ENCODE measurements around the gene FAAP20.

DNA sequence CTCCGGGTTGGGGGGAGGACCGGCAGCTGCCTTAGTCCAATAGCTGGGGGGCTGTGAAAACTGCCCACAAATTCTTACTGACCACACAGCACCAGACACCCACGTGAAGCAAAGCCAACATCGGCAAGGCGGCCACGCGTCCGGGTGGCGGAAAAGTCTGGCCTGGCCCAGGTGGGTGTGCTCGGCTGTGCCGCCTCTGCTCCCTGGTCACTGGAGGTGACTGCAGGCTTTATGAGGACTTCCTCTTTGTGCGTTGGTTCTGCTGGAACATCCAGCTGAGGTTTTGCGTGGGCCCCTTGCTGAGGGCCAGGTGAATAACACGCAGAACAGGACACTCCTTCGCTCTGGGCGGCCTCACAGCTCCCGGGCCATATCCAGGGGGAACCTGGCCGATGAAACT lies 35.4 kb downstream of the FAAP20 start:
- TF ChIP-seq, protein P1, sequence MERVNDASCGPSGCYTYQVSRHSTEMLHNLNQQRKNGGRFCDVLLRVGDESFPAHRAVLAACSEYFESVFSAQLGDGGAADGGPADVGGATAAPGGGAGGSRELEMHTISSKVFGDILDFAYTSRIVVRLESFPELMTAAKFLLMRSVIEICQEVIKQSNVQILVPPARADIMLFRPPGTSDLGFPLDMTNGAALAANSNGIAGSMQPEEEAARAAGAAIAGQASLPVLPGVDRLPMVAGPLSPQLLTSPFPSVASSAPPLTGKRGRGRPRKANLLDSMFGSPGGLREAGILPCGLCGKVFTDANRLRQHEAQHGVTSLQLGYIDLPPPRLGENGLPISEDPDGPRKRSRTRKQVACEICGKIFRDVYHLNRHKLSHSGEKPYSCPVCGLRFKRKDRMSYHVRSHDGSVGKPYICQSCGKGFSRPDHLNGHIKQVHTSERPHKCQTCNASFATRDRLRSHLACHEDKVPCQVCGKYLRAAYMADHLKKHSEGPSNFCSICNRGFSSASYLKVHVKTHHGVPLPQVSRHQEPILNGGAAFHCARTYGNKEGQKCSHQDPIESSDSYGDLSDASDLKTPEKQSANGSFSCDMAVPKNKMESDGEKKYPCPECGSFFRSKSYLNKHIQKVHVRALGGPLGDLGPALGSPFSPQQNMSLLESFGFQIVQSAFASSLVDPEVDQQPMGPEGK (CRISPR knock-in tag; IDR thresholded peaks at IDR 0.05; ENCODE audit: borderline replicate concordance), result no peak
- no peak for TF ChIP-seq TOX (CRISPR knock-in tag; IDR thresholded peaks at IDR 0.05; ENCODE audit: borderline replicate concordance)
- no peak for TF ChIP-seq OSR1 (CRISPR knock-in tag; IDR thresholded peaks at IDR 0.05)
- TF ChIP-seq ARNTL (CRISPR knock-in tag; IDR thresholded peaks at IDR 0.05; ENCODE audit: borderline replicate concordance, low read depth), result no peak
- TF ChIP-seq SNAI2 (CRISPR knock-in tag; IDR thresholded peaks at IDR 0.05), result no peak

All from SK-N-SH treated with all-trans-retinoic acid at 6 μM for 48 hours (cell line).